Activated CD8-positive, alpha-beta T cell treated with anti-CD3 and anti-CD28 coated beads for 36 hours (primary cell): Measurements from ENCODE around the gene ALPK1. TPM values are rescaled to one million over a fixed set of nuclear protein-coding genes. Genes with fewer than 3 reads are reported as not detected.

Experiments used
- ATAC-seq: fragments of 200-7000 bp; cut with Tn5 transposase; one replicate; pipeline ENCODE4 v1.10.0; 2021; ENCODE audit warnings: mild to moderate bottlenecking, moderate library complexity
- CTCF ChIA-PET: fragments of 350-600 bp; sonication (Branson Sonifier 250); formaldehyde crosslinking; loops from one replicate; lab custom pipeline; 2021; ENCODE audit warnings: antibody characterized with exemption; lab: Charles Lee
- POLR2A ChIA-PET: fragments of 350-600 bp; sonication (Branson Sonifier 250); formaldehyde crosslinking; loops from one replicate; lab custom pipeline; 2021; ENCODE audit warnings: antibody characterized with exemption; lab: Charles Lee
- DNase-seq: peaks from one replicate; pipeline ENCODE4 v3.0.0-alpha.2; 2020
- H3K27ac Mint-ChIP-seq: one replicate; pipeline ENCODE4 v1.8.0; 2021; ENCODE audit warnings: mild to moderate bottlenecking, mixed read lengths
- H3K27me3 Mint-ChIP-seq: one replicate; pipeline ENCODE4 v1.8.0; 2021; ENCODE audit warnings: mixed read lengths
- H3K36me3 Mint-ChIP-seq: one replicate; pipeline ENCODE4 v1.8.0; 2021; ENCODE audit warnings: low read depth, mixed read lengths
- H3K4me1 Mint-ChIP-seq: one replicate; pipeline ENCODE4 v1.8.0; 2021; ENCODE audit warnings: low read depth, mixed read lengths
- H3K4me3 Mint-ChIP-seq: one replicate; pipeline ENCODE4 v1.8.0; 2021; ENCODE audit warnings: mild to moderate bottlenecking, moderate library complexity, mixed read lengths
- H3K9me3 Mint-ChIP-seq: one replicate; pipeline ENCODE4 v1.8.0; 2021; ENCODE audit warnings: mixed read lengths
- intact Hi-C: fragments of 100-400 bp; cut with micrococcal nuclease; formaldehyde crosslinking; loops from one replicate; pipeline ENCODE4 v1.10.0; 2022
- total RNA-seq, 2 experiments: library from RNA; stranded (reverse); gene quantifications; one replicate each; pipeline ENCODE4 v1.2.3, GENCODE V29; 2021
- TF ChIP-seq, protein P1 (sequence below): fragments of 200-600 bp; IDR thresholded peaks from one replicate; pipeline ENCODE4 v1.8.0; 2022; ENCODE audit warnings: antibody characterized with exemption, mild to moderate bottlenecking

ALPK1 gene
- 10 to 100 TPM; 13.4 to 13.7 TPM for total RNA-seq

DNA sequence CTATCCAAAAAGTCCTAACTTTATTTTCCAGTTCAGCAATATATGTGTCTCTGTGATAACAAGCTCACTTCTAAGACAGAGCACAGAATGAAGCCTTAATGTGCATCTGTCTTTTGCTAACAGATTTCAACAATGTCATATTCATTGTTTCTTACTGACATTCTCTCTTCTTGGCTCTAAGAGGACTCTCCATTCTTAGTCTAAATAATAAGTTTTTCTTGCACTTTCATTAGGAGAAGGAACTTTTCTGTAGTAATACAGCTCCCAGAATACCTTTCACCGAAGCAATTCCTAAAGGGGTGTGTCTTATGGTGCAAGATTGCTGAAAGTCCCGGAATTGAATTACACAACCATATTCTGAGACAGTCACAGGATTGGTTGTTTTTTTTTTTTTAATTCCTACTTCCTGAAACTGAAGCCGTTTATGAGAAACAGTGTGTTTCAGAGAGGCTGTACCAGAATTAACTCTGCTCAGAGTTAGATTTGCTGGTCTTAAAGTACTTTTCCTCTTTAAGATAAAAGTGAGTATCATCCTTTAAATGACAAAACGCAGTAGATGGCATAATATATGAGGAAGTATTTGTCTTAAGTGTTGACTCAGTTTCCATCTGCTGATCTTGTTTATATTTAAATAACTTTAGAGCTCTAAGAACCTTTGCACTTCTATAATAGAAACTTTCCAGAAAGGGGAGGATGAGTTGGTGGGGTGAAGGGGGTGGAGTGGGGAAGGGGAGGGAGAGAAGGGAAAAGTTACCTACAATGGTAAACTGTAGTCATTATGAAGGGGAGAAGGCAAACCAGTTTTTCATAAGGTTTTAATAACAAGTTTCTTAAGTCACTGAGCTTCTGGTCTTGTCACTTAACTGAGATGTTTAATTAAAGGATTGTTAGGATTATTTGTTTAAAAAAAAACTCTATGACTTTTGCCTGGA lies at the start of gene ALPK1:
Gene ALPK1 (plus strand): TSS at position 421 of the 932 bp plus-strand sequence.
- TF ChIP-seq, protein P1, sequence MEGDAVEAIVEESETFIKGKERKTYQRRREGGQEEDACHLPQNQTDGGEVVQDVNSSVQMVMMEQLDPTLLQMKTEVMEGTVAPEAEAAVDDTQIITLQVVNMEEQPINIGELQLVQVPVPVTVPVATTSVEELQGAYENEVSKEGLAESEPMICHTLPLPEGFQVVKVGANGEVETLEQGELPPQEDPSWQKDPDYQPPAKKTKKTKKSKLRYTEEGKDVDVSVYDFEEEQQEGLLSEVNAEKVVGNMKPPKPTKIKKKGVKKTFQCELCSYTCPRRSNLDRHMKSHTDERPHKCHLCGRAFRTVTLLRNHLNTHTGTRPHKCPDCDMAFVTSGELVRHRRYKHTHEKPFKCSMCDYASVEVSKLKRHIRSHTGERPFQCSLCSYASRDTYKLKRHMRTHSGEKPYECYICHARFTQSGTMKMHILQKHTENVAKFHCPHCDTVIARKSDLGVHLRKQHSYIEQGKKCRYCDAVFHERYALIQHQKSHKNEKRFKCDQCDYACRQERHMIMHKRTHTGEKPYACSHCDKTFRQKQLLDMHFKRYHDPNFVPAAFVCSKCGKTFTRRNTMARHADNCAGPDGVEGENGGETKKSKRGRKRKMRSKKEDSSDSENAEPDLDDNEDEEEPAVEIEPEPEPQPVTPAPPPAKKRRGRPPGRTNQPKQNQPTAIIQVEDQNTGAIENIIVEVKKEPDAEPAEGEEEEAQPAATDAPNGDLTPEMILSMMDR, result no peak
- peak; percentile 85 for ATAC-seq
- H3K9me3 Mint-ChIP-seq, result no peaks in the 10 kb centered on the region
- no peaks in the 10 kb centered on the region for H3K27me3 Mint-ChIP-seq
- CTCF ChIA-PET, result interaction anchor here (1.3 to 2.0 kb wide), 2 partner anchors 63 to 227 kb away, joined by 3 to 4 read pairs; no protein-coding TSS in a partner anchor
- H3K4me1 Mint-ChIP-seq, result peaks cover 32% of the 10 kb centered on the region
- no peaks in the 10 kb centered on the region for H3K36me3 Mint-ChIP-seq
- H3K27ac Mint-ChIP-seq, result peak within 1 kb of the TSS; percentile 84
- POLR2A ChIA-PET, result interaction anchor here (0.8 to 1.5 kb wide), 5 partner anchors 10 to 65 kb away, joined by 3 to 6 read pairs (median 3); partner anchors contain the start of gene TIFA
- intact Hi-C loops, result no loop called here
- DNase-seq, result no peak
- peak within 1 kb of the TSS; percentile 77 for H3K4me3 Mint-ChIP-seq

GRCh38 chr4:112251019-112251643 lies 46.0 kb upstream of the ALPK1 start:
- Mint-ChIP-seq H3K4me1 (peaks cover 9% of the 10 kb centered on the region), H3K4me3 (no peak overlapping the region), H3K27ac (no peak overlapping the region), H3K27me3 (no peaks in the 10 kb centered on the region), H3K36me3 (peaks cover 3% of the 10 kb centered on the region), H3K9me3 (no peaks in the 10 kb centered on the region)
- ATAC-seq (no peak), DNase-seq (no peak)
- intact Hi-C loops, result no loop called here
- TF ChIP-seq, protein P1, result no peak
- ChIA-PET POLR2A (no interaction called here), CTCF (interaction anchor here (1.7 to 2.1 kb wide), 2 partner anchors 11 to 151 kb away, joined by 7 read pairs; no protein-coding TSS in a partner anchor)

DNA sequence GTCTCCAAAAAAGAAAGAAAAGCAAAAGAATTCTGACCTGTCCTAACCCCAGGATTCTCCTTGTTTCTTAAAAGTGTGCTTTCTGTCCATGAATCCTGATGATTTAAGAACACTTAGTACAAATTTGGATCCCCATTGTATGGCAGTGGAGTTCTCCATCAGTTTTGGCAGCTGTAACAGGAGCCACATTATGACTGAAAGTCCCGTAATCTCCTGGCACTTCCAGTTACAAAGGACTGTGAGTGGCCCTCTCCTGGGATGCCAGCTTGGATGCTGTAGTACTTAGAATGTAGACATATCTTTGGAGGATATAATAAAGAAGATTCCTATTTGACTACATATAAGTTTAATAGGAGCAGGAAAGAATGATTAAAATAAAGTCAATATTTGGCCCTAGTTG lies 44.9 kb upstream of the ALPK1 start:
- TF ChIP-seq, protein P1, result no peak
- ChIA-PET CTCF (no interaction called here), POLR2A (no interaction called here)
- H3K36me3 Mint-ChIP-seq, result peaks cover 6% of the 10 kb centered on the region
- H3K27me3 Mint-ChIP-seq, result no peaks in the 10 kb centered on the region
- no peak overlapping the region for H3K27ac Mint-ChIP-seq
- no peak for DNase-seq
- no peak for ATAC-seq
- intact Hi-C loops, result no loop called here
- peaks cover 4% of the 10 kb centered on the region for H3K4me1 Mint-ChIP-seq
- H3K4me3 Mint-ChIP-seq, result no peak overlapping the region
- H3K9me3 Mint-ChIP-seq, result no peaks in the 10 kb centered on the region

DNA sequence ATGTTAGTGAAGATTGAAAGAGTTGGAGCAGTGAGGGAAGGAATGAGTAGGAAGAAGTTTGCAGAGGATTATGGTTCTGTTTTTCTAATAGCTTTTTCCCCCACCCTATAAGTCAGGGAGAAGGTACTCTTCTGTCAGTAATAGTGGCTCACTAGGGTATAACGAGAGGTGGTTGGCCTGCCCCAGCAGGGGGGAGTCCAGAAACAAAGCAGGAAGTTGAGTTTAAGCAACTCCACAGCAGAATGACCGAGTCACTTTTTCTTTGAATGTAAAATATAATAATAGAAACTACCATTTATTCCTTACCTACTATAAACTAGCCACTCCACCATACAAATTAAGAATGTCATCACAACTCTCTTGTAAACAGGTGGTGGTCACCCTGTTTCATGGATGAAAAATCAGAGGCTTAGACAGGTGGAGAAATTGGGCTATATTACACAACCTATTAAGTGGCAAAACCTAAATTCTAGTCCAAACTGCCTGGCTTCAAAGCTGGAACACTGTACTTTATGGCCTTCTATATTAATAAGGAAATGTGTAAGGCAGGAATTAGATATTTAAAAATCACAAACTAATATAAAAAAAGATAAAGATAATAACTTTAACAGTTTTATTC lies 43.7 kb upstream of the ALPK1 start:
- Mint-ChIP-seq H3K9me3 (no peaks in the 10 kb centered on the region), H3K4me1 (peaks cover 4% of the 10 kb centered on the region), H3K4me3 (no peak overlapping the region), H3K27me3 (no peaks in the 10 kb centered on the region), H3K27ac (no peak overlapping the region), H3K36me3 (peaks cover 6% of the 10 kb centered on the region)
- CTCF ChIA-PET, result no interaction called here
- no peak for DNase-seq
- no peak for ATAC-seq
- POLR2A ChIA-PET, result no interaction called here
- intact Hi-C loops, result no loop called here
- TF ChIP-seq, protein P1, result no peak
